Mesothelial cell of epicardium (in vitro differentiated cells): Measurements from ENCODE around the gene RAB40A. TPM values are rescaled to one million over a fixed set of nuclear protein-coding genes. Genes with fewer than 3 reads are reported as not detected.

Source experiments
- DNase-seq, 2 experiments: peaks; one replicate each; pipeline ENCODE4 v3.0.0; 2021; ENCODE audit warnings: low spot score in 2 of 2; ENCODE audit not compliant: unreplicated experiment in 2 of 2
- H3K27ac Mint-ChIP-seq: 2 replicates; pipeline ENCODE4 v1.8.0; 2021; ENCODE audit warnings: mixed read lengths
- H3K27me3 Mint-ChIP-seq: 2 replicates; pipeline ENCODE4 v1.8.0; 2021; ENCODE audit warnings: low read depth, mixed read lengths
- H3K36me3 Mint-ChIP-seq: 2 replicates; pipeline ENCODE4 v1.8.0; 2021; ENCODE audit warnings: mixed read lengths
- H3K4me1 Mint-ChIP-seq: 2 replicates; pipeline ENCODE4 v1.8.0; 2021; ENCODE audit warnings: mixed read lengths
- H3K4me3 Mint-ChIP-seq: 2 replicates; pipeline ENCODE4 v1.8.0; 2021; ENCODE audit warnings: mild to moderate bottlenecking, moderate library complexity, mixed read lengths
- H3K9me3 Mint-ChIP-seq: 2 replicates; pipeline ENCODE4 v1.8.0; 2021; ENCODE audit warnings: mixed read lengths
- CTCF ChIP-seq: fragments of 200-600 bp; sonication (generic); IDR thresholded peaks from one replicate; pipeline ENCODE4 v1.5.0; 2021; ENCODE audit warnings: antibody characterized with exemption; ENCODE audit not compliant: unreplicated experiment
- total RNA-seq: library from RNA; stranded (reverse); gene quantifications from 3 replicates; pipeline ENCODE4 v1.2.1, GENCODE V29; 2021

RAB40A gene
- total RNA-seq, 1 donor from 2014 or later = 0.78 TPM

DNA sequence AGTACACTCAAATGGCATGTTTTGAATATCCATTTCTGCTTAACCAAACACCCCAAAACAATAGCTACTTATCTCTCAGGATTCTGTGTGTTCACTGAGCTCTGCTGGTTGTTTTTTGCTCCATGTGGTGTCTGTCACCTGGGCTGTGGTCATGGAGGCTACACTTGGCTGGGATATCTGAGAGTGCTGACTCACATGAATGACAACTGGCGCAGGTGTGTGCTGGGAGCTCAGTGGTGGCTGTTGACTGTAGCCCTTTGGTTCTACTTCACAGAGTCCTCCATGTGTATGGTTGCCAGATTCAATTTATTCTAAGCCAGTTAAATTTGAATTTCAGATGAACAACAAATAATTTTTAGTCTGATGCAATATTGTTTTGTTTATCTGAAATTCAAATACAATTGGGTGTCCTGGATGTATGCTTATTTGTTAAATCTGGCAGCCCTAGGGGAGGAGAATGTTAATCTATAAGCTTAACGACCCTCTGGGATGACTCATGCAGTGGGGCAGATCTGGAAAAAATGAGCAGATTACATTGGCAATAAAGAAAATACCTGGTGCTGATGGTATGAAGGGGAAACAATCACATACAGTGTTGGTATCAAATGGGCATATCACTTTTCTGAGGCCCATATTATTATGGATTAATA, 37.8 kb upstream of the RAB40A start:
- Mint-ChIP-seq H3K36me3 (no peaks in the 10 kb centered on the region), H3K27ac (no peak overlapping the region), H3K27me3 (peaks cover 4% of the 10 kb centered on the region), H3K4me1 (peaks cover 5% of the 10 kb centered on the region), H3K4me3 (no peak overlapping the region), H3K9me3 (peaks cover 3% of the 10 kb centered on the region)
- no peak for DNase-seq
- TF ChIP-seq CTCF = no peak

GRCh38 chrX:103554687-103555424, 35.6 kb upstream of the RAB40A start:
- no peaks in the 10 kb centered on the region for H3K27me3 Mint-ChIP-seq
- peaks cover 5% of the 10 kb centered on the region for H3K4me1 Mint-ChIP-seq
- no peaks in the 10 kb centered on the region for H3K36me3 Mint-ChIP-seq
- no peak for TF ChIP-seq CTCF
- peak overlapping the region; percentile 82 for H3K4me3 Mint-ChIP-seq
- peaks cover 8% of the 10 kb centered on the region for H3K9me3 Mint-ChIP-seq
- DNase-seq = peak in 1 of 2 experiments; percentile 73
- H3K27ac Mint-ChIP-seq = peak overlapping the region; percentile 91

- Mint-ChIP-seq H3K4me3 (no peak overlapping the region), H3K4me1 (peaks cover 5% of the 10 kb centered on the region), H3K36me3 (peaks cover 4% of the 10 kb centered on the region), H3K9me3 (peaks cover 14% of the 10 kb centered on the region), H3K27ac (no peak overlapping the region), H3K27me3 (no peaks in the 10 kb centered on the region)
- no peak for TF ChIP-seq CTCF
- no peak for DNase-seq
Observed at GRCh38 chrX:103552236-103552635, 32.9 kb upstream of the RAB40A start.

DNA sequence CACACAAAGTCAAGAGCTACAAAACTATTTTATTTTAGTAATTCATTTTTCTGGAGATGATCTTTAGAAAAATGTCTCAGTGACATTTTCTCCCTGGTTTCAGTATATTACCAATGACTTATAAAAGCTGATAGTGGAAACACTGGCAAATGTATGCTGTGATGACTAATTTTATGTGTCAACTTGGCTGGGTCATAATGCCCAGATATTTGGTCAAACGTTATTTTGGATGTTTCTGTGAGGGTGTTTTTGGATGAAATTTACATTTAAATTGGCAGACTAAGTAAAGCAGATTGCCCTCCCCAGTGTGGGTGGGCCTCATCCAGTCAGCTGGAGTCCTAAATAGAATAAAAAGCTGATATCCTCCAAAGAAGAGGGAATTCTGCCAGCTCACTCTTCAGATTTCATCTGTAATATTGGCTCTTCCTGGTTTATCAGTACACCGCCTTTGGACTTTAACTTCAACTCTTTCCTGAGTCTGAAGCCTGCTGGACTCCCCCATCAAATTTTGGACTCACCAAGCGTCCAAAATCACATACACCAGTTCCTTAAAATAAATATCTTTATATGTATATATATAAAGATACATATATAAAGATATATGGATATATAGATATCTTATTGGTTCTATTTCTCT, 31.2 kb upstream of the RAB40A start:
- DNase-seq = no peak
- no peak overlapping the region for H3K4me3 Mint-ChIP-seq
- no peaks in the 10 kb centered on the region for H3K27me3 Mint-ChIP-seq
- H3K4me1 Mint-ChIP-seq = peaks cover 5% of the 10 kb centered on the region
- peaks cover 7% of the 10 kb centered on the region for H3K36me3 Mint-ChIP-seq
- no peak overlapping the region for H3K27ac Mint-ChIP-seq
- H3K9me3 Mint-ChIP-seq = peaks cover 25% of the 10 kb centered on the region
- TF ChIP-seq CTCF = no peak

DNA sequence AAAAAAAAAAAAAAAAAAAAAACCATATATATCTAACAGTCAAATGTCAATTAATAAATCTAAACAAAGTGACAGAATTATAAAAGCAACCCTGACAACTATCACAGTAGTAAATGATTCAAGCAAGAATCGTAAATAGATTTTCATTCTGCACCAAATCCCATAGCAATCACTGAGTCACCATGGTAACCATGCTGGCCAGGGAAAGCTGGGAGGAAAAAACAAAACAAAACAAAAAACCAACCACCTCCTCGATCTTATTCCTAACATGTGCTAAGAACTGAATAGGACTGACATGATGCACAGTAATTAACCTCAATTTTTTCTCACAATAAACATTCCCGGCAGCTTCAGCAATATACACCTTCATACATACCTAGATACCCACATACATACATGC, 30.6 kb upstream of the RAB40A start:
- no peak overlapping the region for H3K27ac Mint-ChIP-seq
- peaks cover 7% of the 10 kb centered on the region for H3K36me3 Mint-ChIP-seq
- no peak for DNase-seq
- H3K9me3 Mint-ChIP-seq = peaks cover 29% of the 10 kb centered on the region
- no peak for TF ChIP-seq CTCF
- H3K27me3 Mint-ChIP-seq = no peaks in the 10 kb centered on the region
- H3K4me3 Mint-ChIP-seq = no peak overlapping the region
- peaks cover 5% of the 10 kb centered on the region for H3K4me1 Mint-ChIP-seq
